ENCODE data around the gene TAC4.

Gene TAC4

GRCh38 chr17:49853470-49854015, 5.7 kb upstream of the TAC4 start:
- TF ChIP-seq POLR2AphosphoS5 (IDR thresholded peaks at IDR 0.05; ENCODE audit: low read depth) (no peak), SPI1 (IDR thresholded peaks at IDR 0.05; ENCODE audit: borderline replicate concordance, low read depth) (no peak), GABPA (IDR thresholded peaks at IDR 0.05; ENCODE audit: low read depth) (no peak), CTCF (IDR thresholded peaks at IDR 0.05; ENCODE audit: insufficient read depth, low read length) (no peak)
- TF ChIP-seq, protein P1, sequence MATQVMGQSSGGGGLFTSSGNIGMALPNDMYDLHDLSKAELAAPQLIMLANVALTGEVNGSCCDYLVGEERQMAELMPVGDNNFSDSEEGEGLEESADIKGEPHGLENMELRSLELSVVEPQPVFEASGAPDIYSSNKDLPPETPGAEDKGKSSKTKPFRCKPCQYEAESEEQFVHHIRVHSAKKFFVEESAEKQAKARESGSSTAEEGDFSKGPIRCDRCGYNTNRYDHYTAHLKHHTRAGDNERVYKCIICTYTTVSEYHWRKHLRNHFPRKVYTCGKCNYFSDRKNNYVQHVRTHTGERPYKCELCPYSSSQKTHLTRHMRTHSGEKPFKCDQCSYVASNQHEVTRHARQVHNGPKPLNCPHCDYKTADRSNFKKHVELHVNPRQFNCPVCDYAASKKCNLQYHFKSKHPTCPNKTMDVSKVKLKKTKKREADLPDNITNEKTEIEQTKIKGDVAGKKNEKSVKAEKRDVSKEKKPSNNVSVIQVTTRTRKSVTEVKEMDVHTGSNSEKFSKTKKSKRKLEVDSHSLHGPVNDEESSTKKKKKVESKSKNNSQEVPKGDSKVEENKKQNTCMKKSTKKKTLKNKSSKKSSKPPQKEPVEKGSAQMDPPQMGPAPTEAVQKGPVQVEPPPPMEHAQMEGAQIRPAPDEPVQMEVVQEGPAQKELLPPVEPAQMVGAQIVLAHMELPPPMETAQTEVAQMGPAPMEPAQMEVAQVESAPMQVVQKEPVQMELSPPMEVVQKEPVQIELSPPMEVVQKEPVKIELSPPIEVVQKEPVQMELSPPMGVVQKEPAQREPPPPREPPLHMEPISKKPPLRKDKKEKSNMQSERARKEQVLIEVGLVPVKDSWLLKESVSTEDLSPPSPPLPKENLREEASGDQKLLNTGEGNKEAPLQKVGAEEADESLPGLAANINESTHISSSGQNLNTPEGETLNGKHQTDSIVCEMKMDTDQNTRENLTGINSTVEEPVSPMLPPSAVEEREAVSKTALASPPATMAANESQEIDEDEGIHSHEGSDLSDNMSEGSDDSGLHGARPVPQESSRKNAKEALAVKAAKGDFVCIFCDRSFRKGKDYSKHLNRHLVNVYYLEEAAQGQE (IDR thresholded peaks at IDR 0.05; ENCODE audit: insufficient replicate concordance, low read depth), result no peak
- H3K27me3 ChIP-seq (ENCODE audit: insufficient read depth, poor library complexity, severe bottlenecking), result no peaks in the 10 kb centered on the region
- no peak overlapping the region for H3K27ac ChIP-seq (replicated peaks)
- no peak for DNase-seq (ENCODE audit: low read depth in 1 of 2, low spot score in 1 of 2)
- no peak overlapping the region for H3K4me3 ChIP-seq (replicated peaks; ENCODE audit: insufficient read depth, low read length)

- H3K27ac ChIP-seq (replicated peaks), result no peak overlapping the region
- peak overlapping the region; percentile 50 for H3K4me3 ChIP-seq (replicated peaks; ENCODE audit: insufficient read depth, low read length)
- peak; percentile 52 to 54 for DNase-seq (ENCODE audit: low read depth in 1 of 2, low spot score in 1 of 2)
- H3K27me3 ChIP-seq (ENCODE audit: insufficient read depth, poor library complexity, severe bottlenecking), result no peaks in the 10 kb centered on the region
- TF ChIP-seq GABPA (IDR thresholded peaks at IDR 0.05; ENCODE audit: low read depth) (no peak), CTCF (IDR thresholded peaks at IDR 0.05; ENCODE audit: insufficient read depth, low read length) (peak; percentile 34), POLR2AphosphoS5 (IDR thresholded peaks at IDR 0.05; ENCODE audit: low read depth) (no peak), SPI1 (IDR thresholded peaks at IDR 0.05; ENCODE audit: borderline replicate concordance, low read depth) (no peak)
These were observed 3.8 kb upstream of the TAC4 start for GRCh38 chr17:49851387-49852291.

- H3K4me3 ChIP-seq (replicated peaks; ENCODE audit: insufficient read depth, low read length), result peak overlapping the region; percentile 50
- H3K27me3 ChIP-seq (ENCODE audit: insufficient read depth, poor library complexity, severe bottlenecking), result no peaks in the 10 kb centered on the region
- no peak for TF ChIP-seq GABPA (IDR thresholded peaks at IDR 0.05; ENCODE audit: low read depth)
- TF ChIP-seq, protein P1 (IDR thresholded peaks at IDR 0.05; ENCODE audit: insufficient replicate concordance, low read depth), result no peak
- H3K27ac ChIP-seq (replicated peaks), result no peak overlapping the region
- no peak for DNase-seq (ENCODE audit: low read depth in 1 of 2, low spot score in 1 of 2)
These were observed 3.0 kb upstream of the TAC4 start for GRCh38 chr17:49850772-49851386.

GRCh38 chr17:49850218-49850610, 2.3 kb upstream of the TAC4 start:
- Histone ChIP-seq H3K4me3 (replicated peaks; ENCODE audit: insufficient read depth, low read length) (no peak overlapping the region), H3K27ac (replicated peaks) (no peak overlapping the region), H3K27me3 (ENCODE audit: insufficient read depth, poor library complexity, severe bottlenecking) (no peaks in the 10 kb centered on the region)
- TF ChIP-seq SPI1 (IDR thresholded peaks at IDR 0.05; ENCODE audit: borderline replicate concordance, low read depth), result no peak
- TF ChIP-seq POLR2AphosphoS5 (IDR thresholded peaks at IDR 0.05; ENCODE audit: low read depth), result no peak
- TF ChIP-seq CTCF (IDR thresholded peaks at IDR 0.05; ENCODE audit: insufficient read depth, low read length), result no peak
- TF ChIP-seq GABPA (IDR thresholded peaks at IDR 0.05; ENCODE audit: low read depth), result no peak
- TF ChIP-seq, protein P1 (IDR thresholded peaks at IDR 0.05; ENCODE audit: insufficient replicate concordance, low read depth), result no peak
- DNase-seq (ENCODE audit: low read depth in 1 of 2, low spot score in 1 of 2), result no peak

Data from HL-60 (cell line).